NCI-H526 treated with DMSO at 0.1 percent for 48 hours (cell line): Measurements from ENCODE around the gene OPRM1.
"Not testable (repeated sequence)": the region's sequence is repeated elsewhere in the genome, so short reads cannot be mapped to it uniquely, and the experiment has no call there.

Experiments
- DNase-seq: peaks from one replicate; lab custom pipeline; 2025; lab: John Stamatoyannopoulos, UW

OPRM1 gene

DNA sequence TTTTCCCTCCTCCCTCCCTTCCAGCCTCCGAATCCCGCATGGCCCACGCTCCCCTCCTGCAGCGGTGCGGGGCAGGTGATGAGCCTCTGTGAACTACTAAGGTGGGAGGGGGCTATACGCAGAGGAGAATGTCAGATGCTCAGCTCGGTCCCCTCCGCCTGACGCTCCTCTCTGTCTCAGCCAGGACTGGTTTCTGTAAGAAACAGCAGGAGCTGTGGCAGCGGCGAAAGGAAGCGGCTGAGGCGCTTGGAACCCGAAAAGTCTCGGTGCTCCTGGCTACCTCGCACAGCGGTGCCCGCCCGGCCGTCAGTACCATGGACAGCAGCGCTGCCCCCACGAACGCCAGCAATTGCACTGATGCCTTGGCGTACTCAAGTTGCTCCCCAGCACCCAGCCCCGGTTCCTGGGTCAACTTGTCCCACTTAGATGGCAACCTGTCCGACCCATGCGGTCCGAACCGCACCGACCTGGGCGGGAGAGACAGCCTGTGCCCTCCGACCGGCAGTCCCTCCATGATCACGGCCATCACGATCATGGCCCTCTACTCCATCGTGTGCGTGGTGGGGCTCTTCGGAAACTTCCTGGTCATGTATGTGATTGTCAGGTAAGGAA, at the start of gene OPRM1:
OPRM1 (plus strand) TSS at position 10 of the 612 bp plus-strand sequence; CDS start at position 315, 305 bp downstream.
- DNase-seq: no peak

DNA sequence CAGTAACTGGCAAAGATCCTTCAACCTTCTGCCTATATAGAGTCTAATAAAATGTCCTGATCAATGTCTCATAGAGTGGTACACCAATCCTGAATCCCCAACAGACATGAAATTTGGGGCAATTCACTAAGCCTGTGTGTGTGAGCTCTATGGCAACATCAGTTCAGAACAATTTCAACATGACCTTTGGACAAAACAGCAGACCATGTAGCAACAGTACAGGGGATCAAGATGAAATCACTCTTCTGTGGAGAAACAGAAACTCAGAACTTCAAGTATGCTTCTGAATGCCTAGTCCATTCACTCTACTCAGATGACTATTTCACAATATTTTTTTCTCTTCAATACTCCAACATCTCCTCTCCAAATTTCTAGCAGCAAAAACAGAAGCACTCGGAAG, 49.1 kb upstream of the OPRM1 start:
- DNase-seq: no peak

DNA sequence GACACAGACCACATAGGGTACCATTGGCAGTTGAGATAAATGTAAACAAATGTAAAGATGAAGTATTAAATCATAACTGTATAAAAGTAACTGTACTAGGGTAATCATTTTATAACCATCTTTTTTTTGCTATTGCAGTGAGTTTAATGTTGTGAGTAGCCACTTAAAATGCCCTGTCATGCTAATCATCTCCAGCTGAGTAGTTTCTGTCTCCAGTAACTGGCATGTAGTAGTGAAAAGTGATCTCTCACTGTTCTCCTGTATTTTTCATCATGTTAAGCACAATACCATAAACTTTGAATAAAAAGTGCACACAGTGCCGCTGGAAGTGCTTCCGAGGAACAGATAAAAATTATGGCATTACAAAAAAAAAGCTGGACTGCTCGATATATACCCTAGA, 45.0 kb upstream of the OPRM1 start:
- DNase-seq: no peak

DNA sequence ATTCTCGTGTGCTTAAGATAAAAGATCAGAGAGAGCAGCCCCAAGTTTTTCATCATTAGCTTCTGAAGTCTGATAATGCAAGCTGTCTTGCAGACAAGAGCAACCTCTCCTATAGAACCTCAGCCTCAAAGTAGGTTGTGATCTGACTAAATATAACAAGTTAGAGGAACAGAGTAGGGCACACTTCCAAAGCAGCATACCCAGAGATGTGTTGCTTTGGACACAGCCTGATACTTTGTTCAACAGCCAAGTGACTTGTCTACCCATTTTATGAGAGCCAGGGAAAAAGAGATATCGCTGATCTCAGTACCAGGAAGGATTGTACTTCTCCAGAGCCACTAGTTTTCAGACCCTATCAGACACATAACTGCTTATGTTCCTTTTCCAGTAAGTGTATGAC, 44.2 kb upstream of the OPRM1 start:
- no peak for DNase-seq

DNA sequence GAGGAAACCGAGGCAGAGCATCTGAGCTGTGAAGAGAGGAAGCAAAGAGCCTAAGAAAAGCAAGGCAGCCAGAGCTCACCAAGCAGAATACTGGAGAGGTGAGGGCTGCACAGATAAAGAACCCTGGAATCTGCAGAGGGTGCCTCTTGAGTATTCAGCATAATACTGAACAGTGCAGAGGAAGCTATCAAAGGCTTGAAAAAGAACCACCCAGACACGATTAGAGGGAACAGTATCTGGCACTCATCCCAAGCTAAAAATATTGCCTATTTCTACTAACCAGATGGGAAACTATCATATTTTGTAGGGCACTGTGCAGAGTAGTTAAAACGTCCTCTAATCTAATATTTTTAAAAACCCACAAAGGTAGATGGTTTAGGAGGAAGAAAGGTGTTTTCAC, 41.8 kb upstream of the OPRM1 start:
- DNase-seq: no peak

DNA sequence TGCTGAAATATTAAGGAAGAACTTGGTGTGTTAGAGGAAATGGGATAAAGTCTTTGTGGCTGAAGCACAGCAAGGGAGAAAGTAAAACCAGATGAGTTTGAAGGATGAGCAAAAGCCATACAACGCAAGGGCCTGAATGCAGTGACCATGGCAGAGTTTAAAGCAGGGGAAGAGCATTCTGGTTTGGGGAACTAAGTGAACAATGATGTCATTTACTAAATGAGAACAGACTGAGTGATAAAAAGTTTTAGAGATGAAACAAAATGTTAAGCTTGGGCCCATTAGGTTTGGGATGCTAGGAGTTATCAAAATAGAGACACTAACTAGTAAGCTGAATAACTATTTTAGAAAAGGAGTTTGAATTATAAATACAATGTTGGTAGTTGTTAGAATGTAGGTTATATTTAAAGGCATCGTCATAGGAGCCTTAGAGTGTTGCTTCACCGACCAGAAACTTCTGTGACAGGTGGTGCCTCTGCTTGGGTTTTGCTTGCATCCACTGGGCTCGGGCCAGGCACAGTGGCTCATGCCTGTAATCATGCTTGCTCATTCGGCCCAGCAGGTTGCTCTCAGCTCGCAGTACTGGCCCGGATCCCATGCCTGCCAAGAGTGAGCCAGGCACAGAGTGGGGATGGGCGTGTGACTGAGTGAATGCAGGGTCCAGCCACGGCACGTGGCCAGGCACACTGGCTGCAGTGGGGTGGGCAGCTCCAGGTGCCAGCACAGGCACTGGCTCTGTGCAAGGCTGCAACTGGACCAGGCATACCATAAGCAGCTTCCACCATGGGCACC, 37.4 kb upstream of the OPRM1 start:
- no peak for DNase-seq

DNA sequence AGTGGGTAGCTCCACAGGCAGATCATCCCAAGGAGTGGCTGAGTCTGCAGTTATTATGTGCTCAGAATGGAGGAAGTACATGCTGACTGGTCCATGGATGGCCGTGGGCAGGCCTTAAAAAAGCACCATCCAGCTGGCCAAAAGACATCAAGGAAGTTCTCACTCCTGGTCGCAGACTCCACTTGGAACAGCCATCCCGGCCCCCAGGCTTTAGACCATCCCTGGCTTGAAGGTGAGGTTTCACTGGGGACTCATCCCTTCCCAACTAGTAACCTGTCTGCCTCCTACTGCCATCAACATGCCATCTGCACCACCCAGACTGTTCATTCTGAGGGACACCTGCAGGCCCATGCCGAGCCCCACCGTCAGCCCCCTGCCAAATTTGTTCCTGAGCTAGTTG, 36.1 kb upstream of the OPRM1 start:
- DNase-seq: no peak

DNA sequence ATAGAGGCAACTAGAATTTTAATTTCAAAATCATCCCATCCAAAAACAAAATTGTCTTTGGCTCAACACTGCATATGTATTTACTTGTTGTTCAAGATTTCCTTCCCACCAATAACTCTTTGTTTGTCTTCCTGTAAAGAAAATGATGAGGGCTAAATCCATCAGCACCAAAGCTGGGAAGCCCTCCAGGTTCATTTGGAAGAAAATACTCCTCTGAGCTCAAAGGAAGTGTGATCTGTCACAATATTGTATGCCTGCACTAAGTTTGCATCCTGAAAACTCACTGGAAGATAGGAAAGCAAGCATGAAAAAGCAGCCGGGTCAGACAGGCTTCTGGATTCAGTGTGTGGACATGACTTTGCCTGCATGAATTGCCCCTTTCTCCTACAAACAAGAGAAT, 28.7 kb upstream of the OPRM1 start:
- no peak for DNase-seq

DNA sequence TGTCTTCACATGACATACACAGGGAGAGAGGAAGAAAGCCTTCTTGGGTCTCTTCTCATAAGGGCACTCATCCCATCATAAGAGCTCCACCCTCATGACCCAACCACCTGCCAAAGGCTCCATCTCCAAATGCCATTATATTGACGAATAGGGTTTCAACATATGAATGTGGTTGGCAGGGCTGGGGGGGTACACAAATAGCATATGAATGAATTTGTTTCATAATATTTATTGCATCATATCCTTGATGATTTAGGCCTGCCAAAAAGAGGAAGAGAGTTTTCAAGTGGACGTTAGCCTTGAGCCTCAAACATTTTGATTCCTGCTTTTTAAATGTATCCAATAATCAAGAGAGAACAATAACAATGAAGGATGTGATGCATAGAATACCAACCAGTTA, 26.2 kb upstream of the OPRM1 start:
- DNase-seq: no peak

DNA sequence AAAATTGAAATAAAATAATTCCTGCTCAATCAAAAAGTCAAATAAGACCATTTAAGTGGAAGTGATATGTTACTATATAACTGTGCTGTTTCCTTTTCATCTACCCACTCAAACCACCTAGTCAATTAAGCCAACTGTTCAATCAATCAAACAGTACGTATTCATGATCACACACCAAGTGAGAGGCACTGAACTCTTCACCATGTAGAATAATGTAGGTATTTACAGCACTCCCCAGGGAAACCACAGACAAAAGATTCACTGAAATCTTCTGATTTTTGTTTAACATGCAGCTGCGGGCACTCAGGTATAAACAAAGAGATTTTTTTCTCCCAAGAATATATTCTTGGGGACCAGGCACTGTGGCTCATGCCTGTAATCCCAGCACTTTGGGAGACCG, 21.3 kb upstream of the OPRM1 start:
- no peak for DNase-seq

DNA sequence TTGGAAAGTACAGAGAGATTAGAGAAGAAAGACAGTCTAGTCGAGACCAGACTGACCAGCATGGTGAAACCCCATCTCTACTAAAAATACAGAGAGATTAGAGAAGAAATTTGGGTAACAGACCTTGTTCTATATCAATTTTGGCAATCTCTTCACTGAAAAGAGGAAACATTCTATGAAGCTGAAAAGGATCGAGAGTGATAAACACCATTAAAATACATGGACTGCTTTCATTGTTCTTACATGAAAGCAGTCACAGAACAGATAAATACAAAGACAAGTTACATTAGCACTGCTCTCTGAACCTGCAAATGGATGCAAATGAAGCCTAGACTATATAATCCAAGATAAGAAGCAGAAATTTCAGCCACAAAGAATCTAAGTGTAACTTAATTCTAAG, 8.4 kb upstream of the OPRM1 start:
- no peak for DNase-seq

DNA sequence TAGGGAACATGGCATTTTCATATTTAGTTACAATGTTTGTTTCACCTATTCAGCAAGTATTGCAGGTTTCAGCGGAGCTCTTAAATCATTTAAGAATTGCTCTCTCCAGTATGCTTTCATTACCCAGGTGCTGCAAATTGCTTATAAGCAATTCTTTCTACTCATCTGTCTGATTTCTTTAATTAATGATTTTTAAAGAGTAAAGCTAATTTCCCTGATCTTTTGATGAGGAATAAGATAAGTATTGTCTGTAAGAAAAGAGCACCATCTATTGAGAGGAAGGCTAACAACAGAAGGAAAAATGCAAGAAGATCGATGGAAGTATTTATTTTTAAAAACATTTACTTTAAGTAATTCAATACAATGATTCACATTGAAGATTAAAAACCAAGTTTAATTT, 2.0 kb downstream of the OPRM1 start:
- DNase-seq: no peak

DNA sequence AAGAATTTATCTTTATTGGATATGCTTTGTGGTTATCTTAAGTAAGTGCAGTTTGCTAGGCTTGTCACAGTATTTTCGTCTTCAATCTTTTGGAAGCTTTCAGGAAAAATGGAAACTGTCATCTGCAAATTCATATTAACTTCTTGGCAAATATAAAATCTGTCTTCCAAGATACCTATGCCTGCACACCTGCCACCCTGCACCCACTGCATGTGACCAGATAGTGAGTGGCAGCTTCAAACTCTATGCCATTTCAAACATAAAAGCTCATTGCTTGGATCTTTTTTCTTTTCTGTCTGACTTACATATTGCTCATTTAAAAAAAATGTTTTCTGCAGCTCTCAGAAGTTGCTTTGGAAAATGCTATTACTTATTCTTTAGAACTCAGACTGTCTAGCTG, 14.1 kb downstream of the OPRM1 start:
- DNase-seq: no peak

DNA sequence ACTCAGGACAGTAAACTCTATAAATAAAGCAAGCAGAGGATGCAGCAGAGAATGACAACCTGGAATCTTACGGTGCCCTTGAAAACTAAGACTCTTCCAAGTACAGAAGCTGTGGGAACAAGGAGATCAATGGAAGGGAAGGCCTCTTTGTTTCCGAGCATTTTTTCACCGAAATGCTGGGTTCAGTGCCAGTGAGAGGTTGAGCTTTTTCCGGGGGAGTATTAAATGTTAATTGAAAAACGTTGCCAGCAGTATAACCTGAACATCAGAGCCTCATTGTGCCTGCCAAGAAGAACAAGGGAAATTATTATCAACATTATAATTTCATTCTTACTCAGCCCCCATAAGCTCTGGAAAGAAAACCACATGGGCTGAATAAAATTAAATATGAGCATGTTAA, 17.5 kb downstream of the OPRM1 start:
- no peak for DNase-seq

DNA sequence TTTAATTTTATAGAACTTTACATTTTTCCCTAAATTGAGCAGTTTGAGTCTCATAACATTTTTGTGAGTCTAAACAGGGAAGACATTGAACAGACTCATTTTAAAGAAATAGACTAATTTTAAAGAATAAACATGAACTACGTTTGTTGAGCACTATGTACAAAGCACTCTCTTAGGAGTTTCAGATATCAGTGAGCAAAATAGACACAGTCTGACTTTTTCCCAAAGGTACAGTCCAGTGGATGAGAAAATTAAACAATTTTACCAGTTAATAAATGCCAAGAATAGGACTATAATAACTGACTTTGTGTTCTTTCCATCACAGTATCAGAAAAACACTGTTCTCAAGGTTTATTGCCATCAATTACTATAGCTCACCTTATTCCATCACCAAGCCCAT, 18.1 kb downstream of the OPRM1 start:
- no peak for DNase-seq

DNA sequence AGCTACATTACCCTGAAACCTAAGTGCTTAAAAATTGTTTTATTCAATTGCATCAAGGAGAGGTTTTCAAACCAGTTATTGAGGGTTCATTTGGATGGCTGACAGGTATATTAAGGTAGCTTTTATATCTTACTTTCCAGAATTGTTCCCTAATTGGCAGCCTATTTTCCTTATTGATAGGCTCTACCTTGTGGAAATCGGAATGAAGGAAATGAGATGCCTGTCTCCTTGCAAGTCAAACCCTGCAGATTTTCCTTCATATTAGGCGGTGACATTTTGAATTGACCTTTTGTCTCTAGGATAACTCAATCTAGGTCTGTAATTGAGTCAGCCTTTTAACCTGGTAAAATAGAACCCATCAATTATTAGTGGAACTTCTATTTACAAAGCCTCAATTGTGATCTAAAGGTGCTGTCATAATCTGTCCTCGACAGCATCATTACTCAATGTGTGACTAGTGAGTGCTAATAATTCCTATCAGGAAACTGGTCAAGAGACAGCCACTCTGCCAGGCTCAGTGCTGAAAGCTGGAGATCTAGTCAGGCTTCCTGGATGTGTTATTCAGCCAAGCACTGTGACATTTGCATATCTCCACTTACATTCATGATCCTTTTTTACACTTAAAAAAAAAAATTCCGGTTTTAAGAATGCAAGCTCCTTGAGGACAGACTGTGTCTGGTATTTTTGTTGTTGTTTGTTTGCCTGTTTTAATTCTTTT, 20.1 kb downstream of the OPRM1 start:
- peak; percentile 7 for DNase-seq

DNA sequence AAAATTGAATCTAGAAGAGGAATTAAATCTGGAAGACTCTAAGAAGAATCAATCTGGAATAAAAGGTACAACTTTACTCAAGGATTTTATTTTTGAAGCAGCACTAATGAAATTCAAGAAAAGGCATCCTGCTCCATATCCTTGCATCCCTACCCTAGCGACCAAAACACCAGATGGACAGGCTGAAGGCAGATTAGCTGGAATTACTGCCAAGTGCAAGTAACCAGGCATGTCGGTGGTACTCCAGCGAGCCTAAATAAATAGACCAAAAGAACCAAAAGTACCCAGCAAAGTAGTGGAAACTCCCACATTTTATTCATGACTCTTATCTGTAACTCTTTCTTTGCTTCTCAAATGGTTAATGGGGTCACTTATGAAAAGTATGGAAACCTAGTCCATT, 21.0 kb downstream of the OPRM1 start:
- DNase-seq: no peak

DNA sequence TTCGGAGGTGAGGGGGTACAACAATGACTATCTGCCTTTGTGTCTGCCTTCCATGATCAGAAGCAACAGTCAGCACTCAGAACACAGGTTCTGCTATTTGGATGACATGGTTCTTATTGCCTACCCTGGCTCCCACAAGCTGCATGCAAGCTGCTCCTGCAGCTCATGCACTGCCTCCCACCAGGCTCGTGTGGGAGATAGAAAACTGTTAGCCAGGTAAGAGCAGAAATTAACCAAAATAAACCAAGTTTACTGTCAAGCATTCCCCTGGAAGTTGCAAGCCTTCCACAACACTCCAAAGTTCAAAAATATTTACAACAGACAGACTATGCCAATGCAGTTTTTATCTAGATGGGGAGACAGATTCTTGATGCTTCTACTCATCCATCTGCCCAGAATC, 31.0 kb downstream of the OPRM1 start:
- DNase-seq: no peak

DNA sequence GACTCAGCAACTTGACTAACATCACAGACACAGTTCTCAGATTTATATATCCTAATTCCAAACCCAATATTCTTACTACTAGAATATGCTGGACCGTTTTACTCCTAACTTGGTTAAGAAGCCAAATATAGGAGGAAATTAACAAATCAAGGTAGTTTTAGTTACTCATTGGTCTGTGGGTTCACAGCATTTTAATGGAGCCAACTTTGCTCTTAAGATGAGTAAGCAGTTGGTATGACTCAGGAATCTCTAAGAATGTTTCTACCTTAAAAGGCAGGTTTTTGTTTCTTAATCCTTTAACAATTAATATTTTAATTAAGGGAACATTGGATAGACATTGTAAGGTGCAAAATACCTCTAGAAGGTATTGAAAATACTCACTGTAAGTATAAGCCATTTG, 31.6 kb downstream of the OPRM1 start:
- no peak for DNase-seq

DNA sequence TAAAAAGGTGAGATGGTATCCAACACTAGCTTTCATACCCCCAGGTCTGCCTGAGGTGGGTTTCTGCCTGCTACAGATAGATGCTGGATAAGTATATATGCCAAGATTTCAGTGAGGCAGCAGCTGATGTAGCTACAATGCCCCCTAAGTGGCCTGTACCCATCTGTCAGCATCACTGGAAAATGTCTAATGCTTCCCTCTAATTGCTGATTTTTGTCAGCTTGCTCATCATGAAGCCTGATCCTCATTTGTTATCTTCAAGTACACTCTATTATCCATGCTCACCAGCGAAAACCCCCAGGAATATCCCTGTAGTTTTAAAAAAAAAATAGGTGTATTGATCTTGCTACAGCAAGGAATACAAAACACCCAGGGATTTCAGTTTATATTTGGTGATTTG, 32.2 kb downstream of the OPRM1 start:
- no peak for DNase-seq

DNA sequence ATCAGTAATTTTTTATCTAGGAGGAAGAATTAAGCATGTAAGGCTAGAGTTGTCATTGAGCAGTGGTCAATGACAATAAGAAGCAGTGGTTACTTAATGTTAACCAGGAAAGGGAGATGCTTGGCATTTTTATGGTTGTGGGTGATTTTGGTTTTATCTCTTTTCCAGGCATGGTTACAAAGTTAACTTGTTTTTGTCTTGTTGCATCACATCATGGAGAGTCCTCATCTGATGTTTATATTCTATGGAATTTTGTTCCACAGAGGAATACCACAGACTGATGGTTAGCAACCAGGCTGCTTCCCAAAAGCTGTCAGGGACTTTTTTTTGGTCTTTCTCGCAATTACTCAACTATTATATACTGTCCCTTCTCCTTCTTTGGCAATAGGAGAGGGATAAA, 32.7 kb downstream of the OPRM1 start:
- DNase-seq: no peak

DNA sequence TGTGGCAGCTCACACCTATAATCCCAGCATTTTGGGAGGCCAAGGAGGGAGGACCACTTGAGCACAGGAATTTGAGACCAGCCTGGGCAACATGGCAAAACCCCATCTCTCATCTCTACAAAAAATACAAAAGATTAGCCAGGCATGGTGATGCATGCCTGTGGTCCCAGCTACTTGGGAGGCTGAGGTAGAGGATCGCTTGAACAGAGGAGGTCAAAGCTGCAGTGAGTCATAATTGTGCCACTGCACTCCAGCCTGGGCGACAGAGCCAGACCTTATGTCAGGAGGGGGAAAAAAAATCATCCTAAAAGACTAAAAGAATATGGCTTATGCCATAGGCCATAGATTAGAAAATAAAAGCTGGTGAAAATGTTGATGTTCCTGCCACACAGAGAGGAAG, 39.6 kb downstream of the OPRM1 start:
- DNase-seq: not testable (repeated sequence)

DNA sequence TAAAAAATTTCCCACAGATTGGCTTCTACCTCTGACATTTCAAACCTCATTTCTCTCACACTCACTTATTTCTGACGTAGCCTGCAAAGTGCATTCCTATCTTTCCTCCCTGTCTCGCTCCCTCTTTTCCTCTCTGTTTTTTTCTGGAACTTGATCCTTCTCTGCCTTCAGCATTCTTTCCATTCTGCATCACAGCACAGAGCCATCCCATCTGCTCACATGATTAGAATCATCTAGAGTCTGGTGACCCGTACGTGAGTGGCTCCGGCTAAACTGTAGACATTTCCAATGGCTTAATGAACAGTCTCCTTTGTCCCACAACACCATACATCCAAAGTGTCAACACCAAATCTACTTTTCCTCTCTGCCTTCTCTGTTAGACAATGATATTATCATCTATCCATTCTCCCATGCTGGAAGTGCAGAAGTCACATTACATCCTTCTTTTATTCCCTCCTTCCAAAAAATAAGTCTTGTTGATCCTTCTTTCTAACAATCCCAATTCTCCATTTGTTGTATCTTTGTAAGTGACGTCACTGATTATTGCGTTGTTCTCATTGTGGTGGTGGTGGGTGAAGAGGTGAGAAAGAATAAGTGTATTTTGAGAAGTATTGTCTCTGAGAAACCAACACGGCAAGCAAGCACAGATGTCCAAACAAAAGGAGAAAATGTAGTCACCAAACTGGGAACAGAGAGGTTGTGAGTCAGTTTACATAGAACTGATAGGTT, 41.6 kb downstream of the OPRM1 start:
- no peak for DNase-seq
